Psoas muscle (tissue), 8 donors: ENCODE data around the gene KRTAP5-10. TPM values are rescaled to one million over a fixed set of nuclear protein-coding genes. Genes with fewer than 3 reads are reported as not detected.
A peak's percentile ranks its signal among the peaks of the same experiment; 100 is the strongest.
"Not testable (repeated sequence)": the region's sequence is repeated elsewhere in the genome, so short reads cannot be mapped to it uniquely, and the experiment has no call there.

Experiments used
- ATAC-seq, 4 donors: fragments of 200-7000 bp; cut with Tn5 transposase; one replicate each; pipeline ENCODE4 v1.9.1; 2020; ENCODE audit warnings: moderate library complexity in 3 of 4, mild to moderate bottlenecking in 2 of 4
- DNase-seq, 2 donors: peaks; one replicate each; pipeline ENCODE4 v3.0.0-alpha.2; 2020
- H3K27ac ChIP-seq: fragments of 200-600 bp; one replicate; pipeline ENCODE4 v1.8.0; 2022
- H3K27me3 ChIP-seq, 3 donors: fragments of 200-600 bp in 1 of 3; one replicate each; pipeline versions ENCODE4 v1.6.1 to v1.8.0; 2013 to 2022; ENCODE audit warnings: low read length in 2 of 3, mild to moderate bottlenecking in 2 of 3, moderate library complexity in 1 of 3; ENCODE audit not compliant: insufficient read depth in 3 of 3
- H3K36me3 ChIP-seq, 2 donors: fragments of 200-600 bp in 1 of 2; one replicate each; pipeline versions ENCODE4 v1.6.1 to v1.8.0; 2013 to 2022; ENCODE audit warnings: low read depth in 1 of 2, mild to moderate bottlenecking in 1 of 2, moderate library complexity in 1 of 2; ENCODE audit not compliant: insufficient read depth in 1 of 2
- H3K4me1 ChIP-seq: fragments of 200-600 bp; one replicate; pipeline ENCODE4 v1.8.0; 2022
- H3K4me3 ChIP-seq: fragments of 200-600 bp; one replicate; pipeline ENCODE4 v1.8.0; 2022; ENCODE audit warnings: mild to moderate bottlenecking
- H3K9me3 ChIP-seq: fragments of 200-600 bp; one replicate; pipeline ENCODE4 v1.8.0; 2022
- CTCF ChIP-seq: fragments of 200-600 bp; IDR thresholded peaks from one replicate; pipeline ENCODE4 v1.8.0; 2022; ENCODE audit warnings: antibody characterized with exemption
- WGBS, 3 donors: extraction: QIAGEN DNeasy Blood & Tissue Kit; methylation state at CpG; one replicate each; pipeline versions ENCODE4 v1.1.6 to v1.1.7; 2013; 5-methylcytosine and 5-hydroxymethylcytosine counted together
- intact Hi-C, 2 donors: fragments of 100-400 bp; cut with DNase I; formaldehyde crosslinking; loops; one replicate each; pipeline versions ENCODE4 v1.11.0 to v1.14.2; 2022
- polyA plus RNA-seq, 3 donors: library from polyadenylated mRNA; stranded (reverse); fragments of 200-250 nt; gene quantifications; one replicate each; pipeline ENCODE4 v1.2.3, GENCODE V29; 2013
- total RNA-seq, 4 donors: library from RNA; stranded (reverse); fragmentation: NEBNext Ultra II Directional in 2 of 4; extraction: Animal tissue kit (Norgen Biotek cat#: 25700) in 2 of 4; gene quantifications; one replicate each; pipeline versions ENCODE4 v1.2.1 to v1.2.4, GENCODE V29; 2021 to 2023
- donor health status: healthy with polysubstance abuse.
- donor health status: DM: no; HTN: no; CAD: no; lungs with moderate emphysema.
- donor health status: Bipolar disorder and iron deficiency.
- donor health status: healthy.
- donor health status: DM: yes; HTN: yes; CAD: no.
- donor health status: DM: no; HTN: no; CAD: no.
- donor health status: DM: no; HTN: no; CAD: no.
- donor health status: DM: yes; HTN: yes; CAD: no.

KRTAP5-10 gene
- total and polyA plus RNA-seq, 7 donors: not detected

GRCh38 chr11:71563406-71563805 lies 2.0 kb upstream of the KRTAP5-10 start:
- TF ChIP-seq CTCF: peak; percentile 18
- H3K36me3 ChIP-seq: no peaks in the 10 kb centered on the region
- ATAC-seq: peak in 2 of 4 donors; percentile 20 to 32
- H3K4me1 ChIP-seq: no peaks in the 10 kb centered on the region
- WGBS, 3 donors: 23 to 30% (median 28%) methylated on average over 8 of the region's 8 CpGs
- intact Hi-C loops: no loop called here
- peaks cover 0 to 20% (median 3%) of the 10 kb centered on the region in 3 donors for H3K27me3 ChIP-seq
- H3K9me3 ChIP-seq: no peaks in the 10 kb centered on the region
- no peak for DNase-seq
- H3K4me3 ChIP-seq: no peak overlapping the region
- H3K27ac ChIP-seq: no peak overlapping the region

GRCh38 chr11:71564430-71564829 lies 933 bp upstream of the KRTAP5-10 start:
- Histone ChIP-seq H3K4me3 (no peak overlapping the region), H3K27me3 (peaks cover 0 to 20% (median 3%) of the 10 kb centered on the region in 3 donors), H3K27ac (no peak overlapping the region), H3K9me3 (no peaks in the 10 kb centered on the region), H3K4me1 (no peaks in the 10 kb centered on the region), H3K36me3 (no peaks in the 10 kb centered on the region)
- DNase-seq (no peak), ATAC-seq (no peak)
- TF ChIP-seq CTCF: no peak
- intact Hi-C loops: no loop called here
- 82 to 84% (median 83%) methylated on average over 4 of the region's 4 CpGs for WGBS, 3 donors

- H3K36me3 ChIP-seq: no peaks in the 10 kb centered on the region
- WGBS, 3 donors: 64 to 75% (median 65%) methylated on average over 10 of the region's 10 CpGs
- no peak for ATAC-seq
These were observed 788 bp downstream of the KRTAP5-10 start for GRCh38 chr11:71566081-71566620.

GRCh38 chr11:71566626-71567599 lies 1.6 kb downstream of the KRTAP5-10 start:
- H3K4me3 ChIP-seq, H3K27ac ChIP-seq, H3K4me1 ChIP-seq, DNase-seq, H3K36me3 ChIP-seq, intact Hi-C loops, ATAC-seq, H3K9me3 ChIP-seq: not testable (repeated sequence)
- WGBS, 3 donors: 58 to 72% (median 69%) methylated on average over 17 to 19 of the region's 21 CpGs
- peaks cover 0 to 20% (median 3%) of the 10 kb centered on the region in 3 donors for H3K27me3 ChIP-seq

More at GRCh38 chr11:71566081-71566620, 788 bp downstream of the KRTAP5-10 start:
- H3K4me3 ChIP-seq: no peak overlapping the region
- TF ChIP-seq CTCF: no peak
- H3K27me3 ChIP-seq: peaks cover 0 to 20% (median 3%) of the 10 kb centered on the region in 3 donors
- intact Hi-C loops: no loop called here
- DNase-seq: no peak
- H3K9me3 ChIP-seq: no peaks in the 10 kb centered on the region
- H3K27ac ChIP-seq: no peak overlapping the region
- no peaks in the 10 kb centered on the region for H3K4me1 ChIP-seq

GRCh38 chr11:71567633-71568032 lies 2.3 kb downstream of the KRTAP5-10 start:
- WGBS, 3 donors: 74 to 84% (median 83%) methylated on average over 8 of the region's 8 CpGs
- H3K27ac ChIP-seq, intact Hi-C loops, H3K36me3 ChIP-seq, H3K4me3 ChIP-seq, H3K4me1 ChIP-seq, ATAC-seq, DNase-seq, H3K9me3 ChIP-seq: not testable (repeated sequence)
- peaks cover 0 to 20% (median 3%) of the 10 kb centered on the region in 3 donors for H3K27me3 ChIP-seq
